OCI-LY1 (cell line): Measurements from ENCODE around the gene CASP10.

Experiments used
- H2AFZ ChIP-seq: fragments of 200-600 bp; sonication (generic), shearing (Covaris generic); 2 replicates; pipeline ENCODE4 v1.6.0; 2014; ENCODE audit warnings: antibody characterized with exemption, mild to moderate bottlenecking, low read length
- H3F3A ChIP-seq: fragments of 200-600 bp; sonication (generic), shearing (Covaris generic); 2 replicates; pipeline ENCODE4 v1.6.0; 2014; ENCODE audit warnings: mild to moderate bottlenecking, antibody characterized with exemption, low read length, moderate library complexity; ENCODE audit not compliant: insufficient read depth
- H3K27ac ChIP-seq: fragments of 200-600 bp; sonication (generic); 2 replicates; pipeline ENCODE4 v1.5.1; 2014; ENCODE audit warnings: low read length, mixed run types, mild to moderate bottlenecking, low read depth; ENCODE audit not compliant: poor library complexity, severe bottlenecking
- H3K27me3 ChIP-seq: fragments of 200-600 bp; sonication (generic); 2 replicates; pipeline ENCODE4 v1.6.0; 2014; ENCODE audit warnings: antibody characterized with exemption, mild to moderate bottlenecking, low read length, moderate library complexity; ENCODE audit not compliant: insufficient read depth
- H3K36me3 ChIP-seq: fragments of 200-600 bp; sonication (generic); 2 replicates; pipeline ENCODE4 v1.6.1; 2014; ENCODE audit warnings: mild to moderate bottlenecking, antibody characterized with exemption, low read length, moderate library complexity, mixed read lengths; ENCODE audit not compliant: insufficient read depth
- H3K4me1 ChIP-seq: fragments of 200-600 bp; sonication (generic); 2 replicates; pipeline ENCODE4 v1.5.1; 2014; ENCODE audit warnings: mild to moderate bottlenecking, low read length, moderate library complexity; ENCODE audit not compliant: insufficient read depth, severe bottlenecking
- H3K4me2 ChIP-seq: fragments of 200-600 bp; sonication (generic), shearing (Covaris generic); 2 replicates; pipeline ENCODE4 v1.6.1; 2014; ENCODE audit warnings: low read length
- H3K4me3 ChIP-seq: fragments of 200-600 bp; sonication (generic); 2 replicates; pipeline ENCODE4 v1.5.1; 2014; ENCODE audit warnings: low read length, low read depth, mild to moderate bottlenecking, mixed read lengths; ENCODE audit not compliant: poor library complexity, severe bottlenecking
- H3K79me2 ChIP-seq: fragments of 200-600 bp; shearing (Covaris generic); 2 replicates; pipeline ENCODE4 v1.6.1; 2016; ENCODE audit warnings: mixed run types, low read length, mixed read lengths; ENCODE audit not compliant: insufficient read depth
- H3K9ac ChIP-seq: fragments of 200-600 bp; sonication (generic), shearing (Covaris generic); 2 replicates; pipeline ENCODE4 v1.6.1; 2014; ENCODE audit warnings: mild to moderate bottlenecking, low read length, mixed read lengths
- H3K9me2 ChIP-seq: fragments of 200-600 bp; sonication (generic), shearing (Covaris generic); 2 replicates; pipeline ENCODE4 v1.6.1; 2014; ENCODE audit warnings: low read depth, mild to moderate bottlenecking, low read length, mixed read lengths
- H3K9me3 ChIP-seq: fragments of 200-600 bp; shearing (Covaris generic); 2 replicates; pipeline ENCODE4 v1.6.1; 2014; ENCODE audit warnings: low read length, mixed read lengths
- H4K20me1 ChIP-seq: fragments of 200-600 bp; sonication (generic), shearing (Covaris generic); 2 replicates; pipeline ENCODE4 v1.6.0; 2016; ENCODE audit warnings: mild to moderate bottlenecking, low read length; ENCODE audit not compliant: insufficient read depth
- CTCF ChIP-seq: fragments of 200-600 bp; sonication (generic), shearing (Covaris generic); IDR thresholded peaks from 2 replicates; pipeline ENCODE4 v1.5.1; 2017; ENCODE audit warnings: mild to moderate bottlenecking, antibody characterized with exemption, low read length, moderate library complexity, mixed read lengths
- EZH2 ChIP-seq: fragments of 200-600 bp; sonication (generic), shearing (Covaris generic); IDR thresholded peaks from 2 replicates; pipeline ENCODE4 v1.8.0; 2017; ENCODE audit warnings: borderline replicate concordance, mixed run types, mild to moderate bottlenecking, antibody characterized with exemption, low read length, moderate library complexity, mixed read lengths

CASP10 gene

GRCh38 chr2:201215963-201216362 is 33.0 kb downstream of the CASP10 start:
- Histone ChIP-seq H3K4me1 (no peaks in the 10 kb centered on the region), H3K27me3 (no peaks in the 10 kb centered on the region)
- no peak for TF ChIP-seq CTCF
- no peak for TF ChIP-seq EZH2

DNA sequence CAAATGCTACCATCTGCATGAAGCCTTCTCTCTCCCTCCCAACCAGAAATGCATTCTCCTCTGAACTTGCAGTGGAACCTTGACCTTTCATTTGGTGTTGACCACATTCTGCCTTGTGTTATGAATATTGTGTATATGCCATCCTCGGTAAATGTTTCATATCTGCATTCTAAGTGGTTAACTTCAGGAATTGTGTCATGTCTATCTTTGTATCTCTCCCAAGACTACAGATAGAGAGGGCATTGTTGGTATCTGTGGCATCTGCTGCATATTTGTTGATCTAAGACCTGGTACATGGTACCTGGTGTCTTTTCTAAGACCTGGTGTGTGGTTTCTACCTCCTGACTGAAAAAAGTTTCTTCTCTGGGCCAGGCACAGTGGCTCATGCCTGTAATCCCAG is 34.0 kb downstream of the CASP10 start:
- no peak overlapping the region for H3K27ac ChIP-seq
- H3F3A ChIP-seq, result no peaks in the 10 kb centered on the region
- no peak overlapping the region for H3K4me2 ChIP-seq
- no peak overlapping the region for H3K4me3 ChIP-seq
- H3K9me2 ChIP-seq, result no peaks in the 10 kb centered on the region
- H3K9me3 ChIP-seq, result no peaks in the 10 kb centered on the region
- no peaks in the 10 kb centered on the region for H3K4me1 ChIP-seq
- no peak for TF ChIP-seq EZH2
- no peak for TF ChIP-seq CTCF
- no peaks in the 10 kb centered on the region for H3K79me2 ChIP-seq
- H4K20me1 ChIP-seq, result no peaks in the 10 kb centered on the region
- no peak overlapping the region for H3K9ac ChIP-seq
- H3K36me3 ChIP-seq, result no peaks in the 10 kb centered on the region
- no peak overlapping the region for H2AFZ ChIP-seq
- H3K27me3 ChIP-seq, result no peaks in the 10 kb centered on the region

More at GRCh38 chr2:201215963-201216362, 33.0 kb downstream of the CASP10 start:
- no peak overlapping the region for H2AFZ ChIP-seq
- no peaks in the 10 kb centered on the region for H4K20me1 ChIP-seq
- no peaks in the 10 kb centered on the region for H3K79me2 ChIP-seq
- no peak overlapping the region for H3K9ac ChIP-seq
- no peaks in the 10 kb centered on the region for H3K9me2 ChIP-seq
- H3K9me3 ChIP-seq, result no peaks in the 10 kb centered on the region
- H3K4me2 ChIP-seq, result no peak overlapping the region
- H3F3A ChIP-seq, result no peaks in the 10 kb centered on the region
- H3K27ac ChIP-seq, result no peak overlapping the region
- H3K36me3 ChIP-seq, result no peaks in the 10 kb centered on the region
- H3K4me3 ChIP-seq, result no peak overlapping the region

DNA sequence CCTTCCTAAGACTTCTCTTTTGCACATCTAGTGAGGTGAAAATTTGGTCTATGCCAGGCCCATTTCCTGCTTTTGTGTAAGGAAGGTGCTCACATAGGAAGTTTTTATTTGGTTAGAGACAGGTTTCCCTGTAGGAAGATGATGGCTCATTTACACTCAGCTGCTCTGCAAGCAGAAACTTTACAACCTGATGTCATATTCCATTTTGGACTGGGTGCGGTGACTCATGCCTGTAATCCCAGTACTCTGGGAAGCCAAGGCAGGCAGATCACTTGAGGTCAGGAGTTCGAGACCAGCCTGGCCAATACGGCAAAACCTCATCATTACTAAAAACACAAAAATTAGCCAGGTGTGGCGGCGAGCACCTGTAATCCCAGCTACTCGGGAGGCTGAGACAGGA is 35.8 kb downstream of the CASP10 start:
- no peaks in the 10 kb centered on the region for H3K27me3 ChIP-seq
- no peak for TF ChIP-seq CTCF
- no peak for TF ChIP-seq EZH2
- no peak overlapping the region for H3K4me3 ChIP-seq
- H3K36me3 ChIP-seq, result no peaks in the 10 kb centered on the region
- H3K79me2 ChIP-seq, result no peaks in the 10 kb centered on the region
- peaks cover 7% of the 10 kb centered on the region for H3K4me1 ChIP-seq
- no peak overlapping the region for H3K4me2 ChIP-seq
- no peaks in the 10 kb centered on the region for H3F3A ChIP-seq
- H2AFZ ChIP-seq, result no peak overlapping the region
- no peaks in the 10 kb centered on the region for H3K9me3 ChIP-seq
- H3K9me2 ChIP-seq, result no peaks in the 10 kb centered on the region
- no peak overlapping the region for H3K9ac ChIP-seq
- no peak overlapping the region for H3K27ac ChIP-seq
- no peaks in the 10 kb centered on the region for H4K20me1 ChIP-seq
